HepG2 (cell line): Measurements from ENCODE around the gene ACTR6. TPM values are rescaled to one million over a fixed set of nuclear protein-coding genes. Genes with fewer than 3 reads are reported as not detected.
A peak's percentile ranks its signal among the peaks of the same experiment; 100 is the strongest.

ENCODE experiments used
- AGO1 ChIP-seq: fragments of 200-400 bp; formaldehyde crosslinking; IDR thresholded peaks from 2 replicates; pipeline ENCODE4 v1.6.1; 2017; ENCODE audit warnings: mild to moderate bottlenecking, low read depth, low read length, moderate library complexity; ENCODE audit not compliant: poor library complexity, severe bottlenecking
- BRCA1 ChIP-seq: sonication (generic); formaldehyde crosslinking; IDR thresholded peaks from 2 replicates; pipeline ENCODE4 v1.4.0; 2020; ENCODE audit warnings: missing genetic modification reagents
- DNMT1 ChIP-seq: sonication (generic); formaldehyde crosslinking; IDR thresholded peaks from 2 replicates; pipeline ENCODE4 v1.5.1; 2020; ENCODE audit warnings: mild to moderate bottlenecking, missing genetic modification reagents
- GTF3A ChIP-seq: sonication (generic); formaldehyde crosslinking; conservative IDR thresholded peaks from 2 replicates; pipeline ENCODE4 v1.4.0; 2020; ENCODE audit warnings: mild to moderate bottlenecking, missing genetic modification reagents
- MED13 ChIP-seq: sonication (generic); formaldehyde crosslinking; IDR thresholded peaks from 2 replicates; pipeline ENCODE4 v1.5.0; 2020; ENCODE audit warnings: missing genetic modification reagents
- POLR2AphosphoS2 ChIP-seq: IDR thresholded peaks from 2 replicates; pipeline ENCODE4 v1.6.1; 2011; ENCODE audit warnings: low read depth, low read length, improper control_type of control experiment
- STAT6 ChIP-seq: sonication (generic); formaldehyde crosslinking; IDR thresholded peaks from 2 replicates; pipeline ENCODE4 v1.4.0; 2020; ENCODE audit warnings: missing genetic modification reagents, mild to moderate bottlenecking, borderline replicate concordance
- ZNF18 ChIP-seq: sonication (generic); formaldehyde crosslinking; IDR thresholded peaks from 2 replicates; pipeline ENCODE4 v1.8.0; 2022; ENCODE audit warnings: mild to moderate bottlenecking, missing genetic modification reagents; ENCODE audit not compliant: insufficient replicate concordance
- ZNF205 ChIP-seq: IDR thresholded peaks from 2 replicates; pipeline ENCODE4 v1.6.1; 2018; ENCODE audit warnings: missing biosample characterization, missing genetic modification reagents
- ZNF274 ChIP-seq: sonication (generic); formaldehyde crosslinking; IDR thresholded peaks from 2 replicates; pipeline ENCODE4 v1.5.1; 2020; ENCODE audit warnings: mild to moderate bottlenecking, missing genetic modification reagents
- ZNF382 ChIP-seq: sonication (generic); formaldehyde crosslinking; IDR thresholded peaks from 2 replicates; pipeline ENCODE4 v1.5.0; 2020; ENCODE audit warnings: missing genetic modification reagents, mild to moderate bottlenecking, borderline replicate concordance
- ZNF883 ChIP-seq: sonication (generic); formaldehyde crosslinking; IDR thresholded peaks from 2 replicates; pipeline ENCODE4 v1.5.1; 2020; ENCODE audit warnings: mild to moderate bottlenecking, missing genetic modification reagents; ENCODE audit errors: not compliant biosample characterization
- polyA plus RNA-seq, 8 experiments: library from polyadenylated mRNA; depleted of rRNA in 3 of 8; stranded (reverse) in 7 of 8; unstranded in 1 of 8; fragments of >200 nt; fragmentation: Illumina TruSeq in 4 of 8; extraction: Trizol in 4 of 8; gene quantifications; 2 replicates each; pipeline versions ENCODE4 v1.2.1 to v1.2.3, GENCODE V29; 2011 to 2016; ENCODE audit warnings: low read depth in 4 of 8, missing spikeins in 1 of 8, mixed read lengths in 1 of 8; ENCODE audit not compliant: insufficient read depth in 1 of 8
- total RNA-seq, 5 experiments: library from RNA; depleted of rRNA; stranded (reverse); fragments of >200 nt; fragmentation: Illumina TruSeq; extraction: Trizol; gene quantifications; 2 replicates each; pipeline ENCODE4 v1.2.3, GENCODE V29; 2016; ENCODE audit warnings: low read depth in 1 of 5
- TF ChIP-seq, protein P1 (sequence below): IDR thresholded peaks from 2 replicates; pipeline ENCODE4 v1.6.1; 2016
- TF ChIP-seq, protein P2 (sequence below): sonication (generic); formaldehyde crosslinking; IDR thresholded peaks from 2 replicates; pipeline ENCODE4 v1.4.0; 2020; ENCODE audit warnings: low read depth, missing genetic modification reagents
- TF ChIP-seq, protein P3 (sequence below): sonication (generic); formaldehyde crosslinking; IDR thresholded peaks from 2 replicates; pipeline ENCODE4 v1.9.0; 2021; ENCODE audit warnings: missing genetic modification reagents, borderline replicate concordance
- TF ChIP-seq, protein P4 (sequence below): sonication (generic); formaldehyde crosslinking; IDR thresholded peaks from 2 replicates; pipeline ENCODE4 v1.4.0; 2020; ENCODE audit warnings: missing genetic modification reagents

The ACTR6 gene
- total and polyA plus RNA-seq, 2 of the 13 experiments (the other 11 are each of a cell fraction or from before 2014, with no cell fraction given): 12.9 to 22.4 TPM

DNA sequence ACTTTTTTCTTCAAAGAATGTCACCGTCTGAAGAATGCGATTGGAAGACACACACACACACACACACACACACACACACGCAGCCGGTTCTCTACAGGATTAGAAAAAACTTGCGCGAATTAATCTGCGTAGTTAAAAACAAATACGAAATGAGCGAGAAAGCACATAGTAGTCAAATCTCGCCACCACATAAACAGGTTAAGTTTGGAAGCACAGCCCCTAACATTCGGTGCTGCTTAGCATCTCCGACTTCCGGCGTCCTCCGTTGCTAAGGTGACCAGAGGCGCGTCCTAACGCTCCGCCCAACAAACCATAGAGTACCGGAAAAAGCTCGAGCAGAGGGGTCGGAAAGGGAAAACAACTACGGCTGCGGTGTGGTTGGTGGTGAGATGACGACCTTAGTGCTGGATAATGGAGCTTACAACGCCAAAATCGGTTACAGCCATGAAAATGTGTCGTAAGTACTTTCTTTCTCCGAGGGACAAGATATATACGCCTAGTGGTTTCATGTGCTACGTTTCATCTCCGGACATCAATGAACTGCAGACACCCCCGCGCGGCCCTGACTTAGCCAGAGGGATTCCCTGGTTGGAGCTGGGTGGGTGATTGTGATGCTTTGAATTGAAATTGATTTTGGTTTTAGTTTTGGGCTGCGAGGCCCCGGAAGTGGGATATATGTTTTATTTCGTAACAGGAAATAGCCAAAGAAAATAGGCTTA is at the start of gene ACTR6 (continued):
- TF ChIP-seq, protein P1, sequence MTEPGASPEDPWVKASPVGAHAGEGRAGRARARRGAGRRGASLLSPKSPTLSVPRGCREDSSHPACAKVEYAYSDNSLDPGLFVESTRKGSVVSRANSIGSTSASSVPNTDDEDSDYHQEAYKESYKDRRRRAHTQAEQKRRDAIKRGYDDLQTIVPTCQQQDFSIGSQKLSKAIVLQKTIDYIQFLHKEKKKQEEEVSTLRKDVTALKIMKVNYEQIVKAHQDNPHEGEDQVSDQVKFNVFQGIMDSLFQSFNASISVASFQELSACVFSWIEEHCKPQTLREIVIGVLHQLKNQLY (CRISPR knock-in tag): 0 out of 2 replicates have a peak, but pooled peaks have one; percentile 12
- no peak for TF ChIP-seq POLR2AphosphoS2
- TF ChIP-seq DNMT1: no peak
- TF ChIP-seq, protein P2, sequence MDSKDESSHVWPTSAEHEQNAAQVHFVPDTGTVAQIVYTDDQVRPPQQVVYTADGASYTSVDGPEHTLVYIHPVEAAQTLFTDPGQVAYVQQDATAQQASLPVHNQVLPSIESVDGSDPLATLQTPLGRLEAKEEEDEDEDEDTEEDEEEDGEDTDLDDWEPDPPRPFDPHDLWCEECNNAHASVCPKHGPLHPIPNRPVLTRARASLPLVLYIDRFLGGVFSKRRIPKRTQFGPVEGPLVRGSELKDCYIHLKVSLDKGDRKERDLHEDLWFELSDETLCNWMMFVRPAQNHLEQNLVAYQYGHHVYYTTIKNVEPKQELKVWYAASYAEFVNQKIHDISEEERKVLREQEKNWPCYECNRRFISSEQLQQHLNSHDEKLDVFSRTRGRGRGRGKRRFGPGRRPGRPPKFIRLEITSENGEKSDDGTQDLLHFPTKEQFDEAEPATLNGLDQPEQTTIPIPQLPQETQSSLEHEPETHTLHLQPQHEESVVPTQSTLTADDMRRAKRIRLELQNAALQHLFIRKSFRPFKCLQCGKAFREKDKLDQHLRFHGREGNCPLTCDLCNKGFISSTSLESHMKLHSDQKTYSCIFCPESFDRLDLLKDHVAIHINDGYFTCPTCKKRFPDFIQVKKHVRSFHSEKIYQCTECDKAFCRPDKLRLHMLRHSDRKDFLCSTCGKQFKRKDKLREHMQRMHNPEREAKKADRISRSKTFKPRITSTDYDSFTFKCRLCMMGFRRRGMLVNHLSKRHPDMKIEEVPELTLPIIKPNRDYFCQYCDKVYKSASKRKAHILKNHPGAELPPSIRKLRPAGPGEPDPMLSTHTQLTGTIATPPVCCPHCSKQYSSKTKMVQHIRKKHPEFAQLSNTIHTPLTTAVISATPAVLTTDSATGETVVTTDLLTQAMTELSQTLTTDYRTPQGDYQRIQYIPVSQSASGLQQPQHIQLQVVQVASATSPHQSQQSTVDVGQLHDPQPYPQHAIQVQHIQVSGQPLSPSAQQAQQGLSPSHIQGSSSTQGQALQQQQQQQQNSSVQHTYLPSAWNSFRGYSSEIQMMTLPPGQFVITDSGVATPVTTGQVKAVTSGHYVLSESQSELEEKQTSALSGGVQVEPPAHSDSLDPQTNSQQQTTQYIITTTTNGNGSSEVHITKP (CRISPR knock-in tag): no peak
- peak; percentile 61; the same call in 1 of the 2 replicates for TF ChIP-seq BRCA1 (CRISPR knock-in tag)
- TF ChIP-seq ZNF382: no peak
- no peak for TF ChIP-seq ZNF274 (CRISPR knock-in tag)
- TF ChIP-seq ZNF18 (CRISPR knock-in tag): peak; percentile 33
- TF ChIP-seq ZNF205: peak; percentile 81
- no peak for TF ChIP-seq GTF3A (CRISPR knock-in tag)
- peak; percentile 44; the same call in 1 of the 2 replicates for TF ChIP-seq MED13 (CRISPR knock-in tag)
- TF ChIP-seq AGO1: no peak
- TF ChIP-seq, protein P3, sequence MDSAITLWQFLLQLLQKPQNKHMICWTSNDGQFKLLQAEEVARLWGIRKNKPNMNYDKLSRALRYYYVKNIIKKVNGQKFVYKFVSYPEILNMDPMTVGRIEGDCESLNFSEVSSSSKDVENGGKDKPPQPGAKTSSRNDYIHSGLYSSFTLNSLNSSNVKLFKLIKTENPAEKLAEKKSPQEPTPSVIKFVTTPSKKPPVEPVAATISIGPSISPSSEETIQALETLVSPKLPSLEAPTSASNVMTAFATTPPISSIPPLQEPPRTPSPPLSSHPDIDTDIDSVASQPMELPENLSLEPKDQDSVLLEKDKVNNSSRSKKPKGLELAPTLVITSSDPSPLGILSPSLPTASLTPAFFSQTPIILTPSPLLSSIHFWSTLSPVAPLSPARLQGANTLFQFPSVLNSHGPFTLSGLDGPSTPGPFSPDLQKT (CRISPR knock-in tag): no peak
- no peak for TF ChIP-seq STAT6 (CRISPR knock-in tag)
- TF ChIP-seq ZNF883 (CRISPR knock-in tag): no peak
- TF ChIP-seq, protein P4, sequence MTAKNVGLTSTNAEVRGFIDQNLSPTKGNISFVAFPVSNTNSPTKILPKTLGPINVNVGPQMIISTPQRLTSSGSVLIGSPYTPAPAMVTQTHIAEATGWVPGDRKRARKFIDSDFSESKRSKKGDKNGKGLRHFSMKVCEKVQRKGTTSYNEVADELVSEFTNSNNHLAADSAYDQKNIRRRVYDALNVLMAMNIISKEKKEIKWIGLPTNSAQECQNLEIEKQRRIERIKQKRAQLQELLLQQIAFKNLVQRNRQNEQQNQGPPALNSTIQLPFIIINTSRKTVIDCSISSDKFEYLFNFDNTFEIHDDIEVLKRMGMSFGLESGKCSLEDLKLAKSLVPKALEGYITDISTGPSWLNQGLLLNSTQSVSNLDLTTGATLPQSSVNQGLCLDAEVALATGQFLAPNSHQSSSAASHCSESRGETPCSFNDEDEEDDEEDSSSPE: peak; percentile 50; the same call in 1 of the 2 replicates
